KMS-11 (cell line): ENCODE results near the gene HECW1.

Experiments
- H2AFZ ChIP-seq: fragments of 200-600 bp; sonication (generic); 2 replicates; pipeline ENCODE4 v1.6.1; 2016; ENCODE audit warnings: antibody characterized with exemption, mixed run types, low read depth
- H3K27ac ChIP-seq: fragments of 200-600 bp; sonication (generic); 2 replicates; pipeline ENCODE4 v1.6.1; 2016; ENCODE audit warnings: mild to moderate bottlenecking, mixed run types
- H3K27me3 ChIP-seq: fragments of 200-600 bp; sonication (generic); 2 replicates; pipeline ENCODE4 v1.6.1; 2017; ENCODE audit warnings: mild to moderate bottlenecking, low read depth, mixed run types, moderate library complexity; ENCODE audit not compliant: insufficient read depth
- H3K36me3 ChIP-seq: fragments of 200-600 bp; sonication (generic); 2 replicates; pipeline ENCODE4 v1.6.1; 2017; ENCODE audit warnings: mild to moderate bottlenecking, mixed run types; ENCODE audit not compliant: insufficient read depth
- H3K4me1 ChIP-seq: fragments of 200-600 bp; sonication (generic); 2 replicates; pipeline ENCODE4 v1.6.1; 2016; ENCODE audit warnings: mild to moderate bottlenecking, low read depth, mixed run types; ENCODE audit not compliant: poor library complexity, severe bottlenecking
- H3K4me2 ChIP-seq: fragments of 200-600 bp; sonication (generic); 2 replicates; pipeline ENCODE4 v1.7.0; 2016; ENCODE audit warnings: mild to moderate bottlenecking, mixed run types
- H3K4me3 ChIP-seq: fragments of 200-600 bp; sonication (generic); IDR thresholded peaks from 2 replicates; pipeline ENCODE4 v1.6.1; 2017; ENCODE audit warnings: low read depth, low read length, mixed read lengths; ENCODE audit not compliant: insufficient read depth
- H3K79me2 ChIP-seq: fragments of 200-600 bp; sonication (generic); 2 replicates; pipeline ENCODE4 v1.6.1; 2016; ENCODE audit warnings: low read depth, mixed run types; ENCODE audit not compliant: insufficient read depth
- H3K9ac ChIP-seq: fragments of 200-600 bp; sonication (generic); 2 replicates; pipeline ENCODE4 v1.6.1; 2016; ENCODE audit warnings: mild to moderate bottlenecking, mixed run types
- H4K20me1 ChIP-seq: fragments of 200-600 bp; sonication (generic); 2 replicates; pipeline ENCODE4 v1.6.1; 2016; ENCODE audit warnings: mild to moderate bottlenecking, mixed run types; ENCODE audit not compliant: insufficient read depth
- TF ChIP-seq, protein P1 (sequence below): fragments of 200-600 bp; sonication (generic); conservative IDR thresholded peaks from 2 replicates; pipeline ENCODE4 v1.6.1; 2017; ENCODE audit warnings: low read depth, mild to moderate bottlenecking, antibody characterized with exemption, low read length, moderate library complexity, mixed read lengths

The HECW1 gene

GRCh38 chr7:43487731-43488073, 375.3 kb downstream of the HECW1 start:
- no peaks in the 10 kb centered on the region for H4K20me1 ChIP-seq
- H3K4me3 ChIP-seq = no peak overlapping the region
- no peaks in the 10 kb centered on the region for H3K36me3 ChIP-seq
- H3K4me1 ChIP-seq = peaks cover 23% of the 10 kb centered on the region
- H3K4me2 ChIP-seq = no peak overlapping the region
- TF ChIP-seq, protein P1, sequence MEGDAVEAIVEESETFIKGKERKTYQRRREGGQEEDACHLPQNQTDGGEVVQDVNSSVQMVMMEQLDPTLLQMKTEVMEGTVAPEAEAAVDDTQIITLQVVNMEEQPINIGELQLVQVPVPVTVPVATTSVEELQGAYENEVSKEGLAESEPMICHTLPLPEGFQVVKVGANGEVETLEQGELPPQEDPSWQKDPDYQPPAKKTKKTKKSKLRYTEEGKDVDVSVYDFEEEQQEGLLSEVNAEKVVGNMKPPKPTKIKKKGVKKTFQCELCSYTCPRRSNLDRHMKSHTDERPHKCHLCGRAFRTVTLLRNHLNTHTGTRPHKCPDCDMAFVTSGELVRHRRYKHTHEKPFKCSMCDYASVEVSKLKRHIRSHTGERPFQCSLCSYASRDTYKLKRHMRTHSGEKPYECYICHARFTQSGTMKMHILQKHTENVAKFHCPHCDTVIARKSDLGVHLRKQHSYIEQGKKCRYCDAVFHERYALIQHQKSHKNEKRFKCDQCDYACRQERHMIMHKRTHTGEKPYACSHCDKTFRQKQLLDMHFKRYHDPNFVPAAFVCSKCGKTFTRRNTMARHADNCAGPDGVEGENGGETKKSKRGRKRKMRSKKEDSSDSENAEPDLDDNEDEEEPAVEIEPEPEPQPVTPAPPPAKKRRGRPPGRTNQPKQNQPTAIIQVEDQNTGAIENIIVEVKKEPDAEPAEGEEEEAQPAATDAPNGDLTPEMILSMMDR = no peak
- no peak overlapping the region for H2AFZ ChIP-seq
- H3K79me2 ChIP-seq = no peaks in the 10 kb centered on the region
- H3K27me3 ChIP-seq = no peaks in the 10 kb centered on the region
- no peak overlapping the region for H3K9ac ChIP-seq
- no peak overlapping the region for H3K27ac ChIP-seq

DNA sequence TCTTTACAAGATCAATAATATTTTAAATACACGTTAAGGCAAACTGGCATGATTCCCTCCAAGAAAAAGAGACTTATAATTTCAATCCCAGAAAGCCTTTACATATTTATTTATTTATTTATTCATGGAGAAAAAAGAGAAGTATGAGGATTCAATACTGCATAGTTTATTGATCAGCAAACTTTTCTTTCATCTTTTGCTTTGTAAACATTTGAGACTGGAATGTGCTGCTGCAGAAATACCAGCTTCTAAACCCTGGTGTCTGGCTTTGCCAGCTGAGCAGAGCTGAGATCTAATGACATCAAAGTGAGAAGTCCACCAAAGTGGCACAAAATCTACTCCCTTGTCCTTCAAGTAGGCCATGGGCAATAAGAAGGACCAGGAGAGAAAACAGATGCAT, 376.8 kb downstream of the HECW1 start:
- no peak overlapping the region for H3K9ac ChIP-seq

GRCh38 chr7:43490016-43490415, 377.6 kb downstream of the HECW1 start:
- H2AFZ ChIP-seq = no peak overlapping the region
- peaks cover 23% of the 10 kb centered on the region for H3K4me1 ChIP-seq

More for the DNA sequence above, 376.8 kb downstream of the HECW1 start:
- Histone ChIP-seq H3K4me1 (peaks cover 23% of the 10 kb centered on the region), H4K20me1 (no peaks in the 10 kb centered on the region), H3K27me3 (no peaks in the 10 kb centered on the region), H3K79me2 (no peaks in the 10 kb centered on the region), H3K36me3 (no peaks in the 10 kb centered on the region), H2AFZ (no peak overlapping the region; the same call in 1 of the 2 replicates), H3K27ac (peak overlapping the region; percentile 6; the same call in 1 of the 2 replicates), H3K4me2 (peak overlapping the region; percentile 67), H3K4me3 (no peak overlapping the region)
- TF ChIP-seq, protein P1 = no peak

GRCh38 chr7:43491123-43491522, 378.7 kb downstream of the HECW1 start:
- Histone ChIP-seq H3K27ac (no peak overlapping the region), H4K20me1 (no peaks in the 10 kb centered on the region), H3K4me1 (peaks cover 23% of the 10 kb centered on the region), H3K27me3 (no peaks in the 10 kb centered on the region), H3K4me2 (no peak overlapping the region), H3K79me2 (no peaks in the 10 kb centered on the region), H3K4me3 (no peak overlapping the region), H3K36me3 (no peaks in the 10 kb centered on the region), H3K9ac (no peak overlapping the region), H2AFZ (no peak overlapping the region)
- TF ChIP-seq, protein P1 = no peak

More at GRCh38 chr7:43490016-43490415, 377.6 kb downstream of the HECW1 start:
- no peak overlapping the region for H3K27ac ChIP-seq
- no peak overlapping the region for H3K4me2 ChIP-seq
- no peaks in the 10 kb centered on the region for H3K36me3 ChIP-seq
- H3K4me3 ChIP-seq = no peak overlapping the region
- H3K9ac ChIP-seq = no peak overlapping the region
- no peaks in the 10 kb centered on the region for H4K20me1 ChIP-seq
- no peaks in the 10 kb centered on the region for H3K27me3 ChIP-seq
- no peaks in the 10 kb centered on the region for H3K79me2 ChIP-seq
- TF ChIP-seq, protein P1 = no peak

GRCh38 chr7:43491984-43492383, 379.5 kb downstream of the HECW1 start:
- TF ChIP-seq, protein P1 = no peak
- Histone ChIP-seq H3K27me3 (no peaks in the 10 kb centered on the region), H3K79me2 (no peaks in the 10 kb centered on the region), H3K4me2 (no peak overlapping the region), H3K9ac (no peak overlapping the region), H3K4me1 (peaks cover 23% of the 10 kb centered on the region), H2AFZ (no peak overlapping the region), H3K36me3 (no peaks in the 10 kb centered on the region), H3K4me3 (no peak overlapping the region), H3K27ac (no peak overlapping the region), H4K20me1 (no peaks in the 10 kb centered on the region)
